WTC11 (cell line): Measurements from ENCODE around the gene RITA1. TPM values are rescaled to one million over a fixed set of nuclear protein-coding genes. Genes with fewer than 3 reads are reported as not detected.

Experiments used
- ATAC-seq: fragments of 200-7000 bp; cut with Tn5 transposase; 2 replicates; pipeline ENCODE4 v1.10.0; 2021; ENCODE audit warnings: mild to moderate bottlenecking, moderate library complexity
- CTCF ChIA-PET: fragments of 300-600 bp; sonication (Branson Sonifier 250); formaldehyde crosslinking; loops from one replicate; lab custom pipeline; 2021; ENCODE audit warnings: antibody characterized with exemption; lab: Charles Lee
- POLR2A ChIA-PET: fragments of 350-600 bp; sonication (Branson Sonifier 250); formaldehyde crosslinking; loops from one replicate; lab custom pipeline; 2021; ENCODE audit warnings: antibody characterized with exemption; lab: Charles Lee
- DNase-seq: peaks from one replicate; pipeline ENCODE4 v3.0.0; 2021; ENCODE audit warnings: low spot score
- H3K27ac Mint-ChIP-seq: 2 replicates; pipeline ENCODE4 v1.8.0; 2021; ENCODE audit warnings: mixed read lengths
- H3K27me3 Mint-ChIP-seq: 2 replicates; pipeline ENCODE4 v1.8.0; 2021; ENCODE audit warnings: low read depth, mild to moderate bottlenecking, moderate library complexity, mixed read lengths
- H3K36me3 Mint-ChIP-seq: 2 replicates; pipeline ENCODE4 v1.8.0; 2021; ENCODE audit warnings: mixed read lengths
- H3K4me1 Mint-ChIP-seq: 2 replicates; pipeline ENCODE4 v1.8.0; 2022; ENCODE audit warnings: mixed read lengths
- H3K4me3 Mint-ChIP-seq: 2 replicates; pipeline ENCODE4 v1.8.0; 2021; ENCODE audit warnings: mild to moderate bottlenecking, moderate library complexity, mixed read lengths
- H3K9me3 Mint-ChIP-seq: 2 replicates; pipeline ENCODE4 v1.8.0; 2021; ENCODE audit warnings: mixed read lengths
- EMX1 ChIP-seq: fragments of 250-450 bp; sonication (Bioruptor Pico); IDR thresholded peaks from 2 replicates; pipeline ENCODE4 v1.8.0; 2021; ENCODE audit warnings: mild to moderate bottlenecking
- ETV6 ChIP-seq: sonication (generic); formaldehyde crosslinking; IDR thresholded peaks from 2 replicates; pipeline ENCODE4 v1.8.1; 2022; ENCODE audit warnings: mild to moderate bottlenecking, missing genetic modification reagents
- JAZF1 ChIP-seq: fragments of 250-450 bp; sonication (Bioruptor Pico); IDR thresholded peaks from 2 replicates; pipeline ENCODE4 v1.9.0; 2021; ENCODE audit warnings: moderate library complexity, mild to moderate bottlenecking, inconsistent platforms
- NFATC4 ChIP-seq: fragments of 250-450 bp; sonication (Bioruptor Pico); IDR thresholded peaks from 2 replicates; pipeline ENCODE4 v1.9.0; 2021; ENCODE audit warnings: mild to moderate bottlenecking
- NFYB ChIP-seq: sonication (generic); formaldehyde crosslinking; conservative IDR thresholded peaks from 2 replicates; pipeline ENCODE4 v1.8.0; 2022; ENCODE audit warnings: low read depth, missing genetic modification reagents
- NR2C2 ChIP-seq: sonication (generic); formaldehyde crosslinking; IDR thresholded peaks from 2 replicates; pipeline ENCODE4 v1.8.0; 2022; ENCODE audit warnings: mild to moderate bottlenecking, missing genetic modification reagents
- OVOL2 ChIP-seq: fragments of 250-450 bp; sonication (Bioruptor Pico); IDR thresholded peaks from 2 replicates; pipeline ENCODE4 v1.9.0; 2021; ENCODE audit warnings: mild to moderate bottlenecking, borderline replicate concordance
- PRRX2 ChIP-seq: fragments of 250-450 bp; sonication (Bioruptor Pico); IDR thresholded peaks from 2 replicates; pipeline ENCODE4 v1.8.0; 2021; ENCODE audit warnings: mild to moderate bottlenecking
- RELA ChIP-seq: sonication (generic); formaldehyde crosslinking; IDR thresholded peaks from 2 replicates; pipeline ENCODE4 v1.8.1; 2022; ENCODE audit warnings: missing genetic modification reagents, mild to moderate bottlenecking, borderline replicate concordance
- SP1 ChIP-seq: sonication (generic); formaldehyde crosslinking; conservative IDR thresholded peaks from 2 replicates; pipeline ENCODE4 v1.8.1; 2022; ENCODE audit warnings: missing genetic modification reagents
- STAT6 ChIP-seq: sonication (generic); formaldehyde crosslinking; conservative IDR thresholded peaks from 2 replicates; pipeline ENCODE4 v1.8.1; 2023; ENCODE audit warnings: mild to moderate bottlenecking, low read depth, missing genetic modification reagents, moderate library complexity
- USF1 ChIP-seq: sonication (generic); formaldehyde crosslinking; IDR thresholded peaks from 2 replicates; pipeline ENCODE4 v1.8.0; 2022; ENCODE audit warnings: mild to moderate bottlenecking, missing genetic modification reagents
- ZNF121 ChIP-seq: sonication (generic); formaldehyde crosslinking; IDR thresholded peaks from 2 replicates; pipeline ENCODE4 v1.8.0; 2023; ENCODE audit warnings: missing genetic modification reagents
- ZNF232 ChIP-seq: sonication (generic); formaldehyde crosslinking; IDR thresholded peaks from 2 replicates; pipeline ENCODE4 v1.8.0; 2022; ENCODE audit warnings: mild to moderate bottlenecking, missing genetic modification reagents
- ZNF423 ChIP-seq: fragments of 250-450 bp; sonication (Bioruptor Pico); IDR thresholded peaks from 2 replicates; pipeline ENCODE4 v2.1.2; 2022; ENCODE audit warnings: mild to moderate bottlenecking, moderate library complexity
- total RNA-seq: library from RNA; stranded (reverse); gene quantifications from 3 replicates; pipeline ENCODE4 v1.2.3, GENCODE V29; 2021
- TF ChIP-seq, protein P1 (sequence below): fragments of 250-450 bp; sonication (Bioruptor Pico); IDR thresholded peaks from 2 replicates; pipeline ENCODE4 v1.8.0; 2021; ENCODE audit warnings: mild to moderate bottlenecking

Gene RITA1
- total RNA-seq, 1 experiment from 2014 or later, result 29.3 TPM

- TF ChIP-seq EMX1 (CRISPR knock-in tag) (no peak), OVOL2 (no peak), JAZF1 (CRISPR knock-in tag) (no peak), PRRX2 (CRISPR knock-in tag) (no peak)
- TF ChIP-seq, protein P1, sequence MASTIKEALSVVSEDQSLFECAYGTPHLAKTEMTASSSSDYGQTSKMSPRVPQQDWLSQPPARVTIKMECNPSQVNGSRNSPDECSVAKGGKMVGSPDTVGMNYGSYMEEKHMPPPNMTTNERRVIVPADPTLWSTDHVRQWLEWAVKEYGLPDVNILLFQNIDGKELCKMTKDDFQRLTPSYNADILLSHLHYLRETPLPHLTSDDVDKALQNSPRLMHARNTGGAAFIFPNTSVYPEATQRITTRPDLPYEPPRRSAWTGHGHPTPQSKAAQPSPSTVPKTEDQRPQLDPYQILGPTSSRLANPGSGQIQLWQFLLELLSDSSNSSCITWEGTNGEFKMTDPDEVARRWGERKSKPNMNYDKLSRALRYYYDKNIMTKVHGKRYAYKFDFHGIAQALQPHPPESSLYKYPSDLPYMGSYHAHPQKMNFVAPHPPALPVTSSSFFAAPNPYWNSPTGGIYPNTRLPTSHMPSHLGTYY (CRISPR knock-in tag), result no peak
These were observed 22.5 kb upstream of the RITA1 start (continued) for GRCh38 chr12:113163030-113163360.

DNA sequence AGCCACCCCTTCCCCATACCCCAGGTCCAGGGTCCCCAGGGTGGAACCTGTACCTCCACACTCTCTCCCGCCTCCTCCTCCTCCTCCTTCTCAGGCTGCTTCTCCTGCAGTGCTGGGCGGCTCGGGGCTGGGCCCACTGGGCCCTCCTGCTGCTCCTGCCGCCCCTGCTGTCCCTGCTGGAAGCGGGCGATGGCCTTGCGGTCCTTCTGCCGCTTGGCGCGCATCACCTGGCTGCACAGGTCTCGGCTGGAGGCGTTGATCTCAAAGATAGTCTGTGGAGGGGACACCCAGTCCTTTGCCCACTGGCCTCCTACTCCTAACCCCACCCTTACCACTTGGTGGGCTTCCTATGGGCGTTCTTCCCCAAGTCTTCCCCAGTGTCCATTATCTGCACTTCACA lies 21.5 kb upstream of the RITA1 start:
- H3K27me3 Mint-ChIP-seq, result no peaks in the 10 kb centered on the region
- H3K4me3 Mint-ChIP-seq, result no peak overlapping the region
- TF ChIP-seq EMX1 (CRISPR knock-in tag), result no peak
- no peak for TF ChIP-seq ETV6
- TF ChIP-seq RELA (CRISPR knock-in tag), result no peak
- no peak for TF ChIP-seq USF1 (CRISPR knock-in tag)
- TF ChIP-seq ZNF232 (CRISPR knock-in tag), result no peak
- ChIA-PET CTCF (interaction anchor here (1.9 kb wide), 1 partner anchor 10 kb away, joined by 6 read pairs; no protein-coding TSS in a partner anchor), POLR2A (interaction anchor here (0.6 kb wide), 1 partner anchor 13 kb away, joined by 3 read pairs; no protein-coding TSS in a partner anchor)
- no peak for DNase-seq
- no peaks in the 10 kb centered on the region for H3K9me3 Mint-ChIP-seq
- peaks cover 28% of the 10 kb centered on the region for H3K4me1 Mint-ChIP-seq
- ATAC-seq, result no peak
- H3K36me3 Mint-ChIP-seq, result peaks cover 31% of the 10 kb centered on the region
- no peak overlapping the region for H3K27ac Mint-ChIP-seq

- H3K36me3 Mint-ChIP-seq, result peaks cover 38% of the 10 kb centered on the region
- CTCF ChIA-PET, result interaction anchor here (1.2 to 2.3 kb wide), 2 partner anchors 13 to 30 kb away, joined by 3 to 7 read pairs; partner anchors contain the start of gene RASAL1
- H3K4me1 Mint-ChIP-seq, result peaks cover 23% of the 10 kb centered on the region
- no peaks in the 10 kb centered on the region for H3K27me3 Mint-ChIP-seq
- no peak overlapping the region for H3K4me3 Mint-ChIP-seq
- POLR2A ChIA-PET, result interaction anchor here (0.6 kb wide), 1 partner anchor 31 kb away, joined by 3 read pairs; no protein-coding TSS in a partner anchor
- TF ChIP-seq ZNF121 (CRISPR knock-in tag) (no peak), ZNF423 (CRISPR knock-in tag) (no peak), NFYB (no peak), NFATC4 (CRISPR knock-in tag) (no peak), STAT6 (CRISPR knock-in tag) (no peak), SP1 (CRISPR knock-in tag) (no peak), NR2C2 (no peak)
- TF ChIP-seq, protein P1 (CRISPR knock-in tag), result no peak
- TF ChIP-seq, all 79 proteins: peak for 0
- Mint-ChIP-seq H3K9me3 (no peaks in the 10 kb centered on the region), H3K27ac (peak overlapping the region; percentile 87)
- no peak for ATAC-seq
- no peak for DNase-seq
These were observed 19.7 kb upstream of the RITA1 start for GRCh38 chr12:113165521-113166450.
